NB4 (cell line): Measurements from ENCODE around the gene ZACN.

Source experiments
- DNase-seq: peaks from one replicate; pipeline ENCODE4 v3.0.0; 2010; ENCODE audit warnings: low read depth
- H3K4me3 ChIP-seq: one replicate; pipeline ENCODE4 v1.5.1; 2011; ENCODE audit warnings: mild to moderate bottlenecking, low read depth, low read length, moderate library complexity
- MYC ChIP-seq: IDR thresholded peaks from 2 replicates; pipeline ENCODE4 v1.6.1; 2011; ENCODE audit warnings: low read depth, low read length
- POLR2A ChIP-seq: IDR thresholded peaks from 2 replicates; pipeline ENCODE4 v1.6.1; 2011; ENCODE audit warnings: mild to moderate bottlenecking; ENCODE audit not compliant: insufficient read length; ENCODE audit errors: extremely low read depth
- TF ChIP-seq, protein P1 (sequence below): IDR thresholded peaks from 2 replicates; pipeline ENCODE4 v1.6.1; 2011; ENCODE audit warnings: low read depth, low read length
- TF ChIP-seq, protein P2 (sequence below): IDR thresholded peaks from one replicate; pipeline ENCODE4 v1.5.1; 2012; ENCODE audit warnings: low read depth, low read length

ZACN gene

DNA sequence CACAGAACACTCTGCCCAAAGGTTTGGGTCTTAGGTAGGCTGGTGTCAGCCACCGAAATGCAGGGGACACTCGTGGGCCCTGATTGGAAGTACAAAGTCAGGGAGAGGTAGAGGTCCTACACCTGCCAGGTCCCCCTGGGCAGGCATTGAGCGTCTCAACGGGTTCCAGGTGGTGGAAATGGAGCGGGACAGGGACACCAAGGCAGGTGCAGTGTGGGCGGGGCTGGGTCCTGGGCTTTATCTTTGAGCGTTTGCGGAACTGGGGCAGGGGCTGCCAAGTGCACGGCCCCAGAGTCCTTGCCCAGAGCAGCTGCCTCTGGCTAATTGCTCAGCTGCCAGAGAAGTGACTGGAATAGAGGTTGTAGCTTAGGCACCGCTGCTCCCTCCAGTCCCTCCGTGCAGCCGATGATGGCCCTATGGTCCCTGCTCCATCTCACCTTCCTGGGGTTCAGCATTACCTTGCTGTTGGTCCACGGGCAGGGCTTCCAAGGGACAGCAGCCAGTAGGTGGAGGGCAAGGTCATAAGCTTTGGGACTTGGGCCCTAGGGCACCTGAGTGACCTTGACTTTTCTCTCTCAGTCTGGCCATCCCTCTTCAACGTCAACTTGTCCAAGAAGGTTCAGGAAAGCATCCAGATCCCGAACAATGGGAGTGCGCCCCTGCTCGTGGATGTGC lies at the start of gene ZACN:
Gene ZACN, plus strand, starts transcription at position 323 of the 675 bp plus-strand sequence. Its CDS starts 83 bp downstream, at position 406.
- DNase-seq = no peak
- TF ChIP-seq POLR2A (no peak), MYC (no peak)
- TF ChIP-seq, protein P1, sequence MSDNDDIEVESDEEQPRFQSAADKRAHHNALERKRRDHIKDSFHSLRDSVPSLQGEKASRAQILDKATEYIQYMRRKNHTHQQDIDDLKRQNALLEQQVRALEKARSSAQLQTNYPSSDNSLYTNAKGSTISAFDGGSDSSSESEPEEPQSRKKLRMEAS = no peak
- TF ChIP-seq, protein P2, sequence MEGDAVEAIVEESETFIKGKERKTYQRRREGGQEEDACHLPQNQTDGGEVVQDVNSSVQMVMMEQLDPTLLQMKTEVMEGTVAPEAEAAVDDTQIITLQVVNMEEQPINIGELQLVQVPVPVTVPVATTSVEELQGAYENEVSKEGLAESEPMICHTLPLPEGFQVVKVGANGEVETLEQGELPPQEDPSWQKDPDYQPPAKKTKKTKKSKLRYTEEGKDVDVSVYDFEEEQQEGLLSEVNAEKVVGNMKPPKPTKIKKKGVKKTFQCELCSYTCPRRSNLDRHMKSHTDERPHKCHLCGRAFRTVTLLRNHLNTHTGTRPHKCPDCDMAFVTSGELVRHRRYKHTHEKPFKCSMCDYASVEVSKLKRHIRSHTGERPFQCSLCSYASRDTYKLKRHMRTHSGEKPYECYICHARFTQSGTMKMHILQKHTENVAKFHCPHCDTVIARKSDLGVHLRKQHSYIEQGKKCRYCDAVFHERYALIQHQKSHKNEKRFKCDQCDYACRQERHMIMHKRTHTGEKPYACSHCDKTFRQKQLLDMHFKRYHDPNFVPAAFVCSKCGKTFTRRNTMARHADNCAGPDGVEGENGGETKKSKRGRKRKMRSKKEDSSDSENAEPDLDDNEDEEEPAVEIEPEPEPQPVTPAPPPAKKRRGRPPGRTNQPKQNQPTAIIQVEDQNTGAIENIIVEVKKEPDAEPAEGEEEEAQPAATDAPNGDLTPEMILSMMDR = no peak
- H3K4me3 ChIP-seq = no peak within 1 kb of the TSS

DNA sequence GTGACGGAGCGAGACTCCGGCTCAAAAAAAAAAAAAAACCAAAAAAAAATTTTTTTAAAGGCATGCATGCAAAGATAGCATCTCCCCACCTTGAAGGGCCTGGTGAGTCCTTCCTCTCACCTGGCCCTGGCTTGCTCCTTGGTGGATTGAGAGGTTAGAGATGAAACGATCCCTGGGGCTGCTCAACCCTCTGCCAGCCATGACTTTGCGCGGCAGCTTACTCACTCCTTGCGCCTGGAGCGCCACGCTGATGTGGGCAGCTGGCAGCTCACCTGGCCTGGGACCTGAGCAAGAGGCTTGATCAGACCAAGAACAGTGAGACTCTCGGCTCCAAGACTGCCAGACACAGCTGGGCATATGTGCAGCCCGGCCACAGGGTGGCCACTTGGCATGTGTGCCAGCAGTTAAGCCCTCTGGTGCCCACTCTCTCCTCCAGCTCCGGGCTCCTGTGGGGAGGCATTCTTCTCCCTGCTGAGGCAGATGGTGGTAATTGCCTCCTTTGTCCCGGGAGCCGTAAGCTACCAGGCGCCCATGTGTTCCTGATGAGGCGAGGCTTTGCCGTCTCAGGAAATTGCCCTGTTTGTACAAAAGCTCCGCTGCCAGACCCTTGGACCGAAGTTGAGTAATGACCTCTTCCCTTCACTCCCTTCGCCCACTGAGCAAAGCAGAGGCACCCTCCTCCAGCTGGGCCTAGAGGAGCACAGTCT lies 46.8 kb upstream of the ZACN start:
- TF ChIP-seq, protein P1 = no peak
- TF ChIP-seq, protein P2 = no peak
- no peak for TF ChIP-seq POLR2A
- TF ChIP-seq MYC = no peak
- no peak for DNase-seq
- H3K4me3 ChIP-seq = no peak overlapping the region

DNA sequence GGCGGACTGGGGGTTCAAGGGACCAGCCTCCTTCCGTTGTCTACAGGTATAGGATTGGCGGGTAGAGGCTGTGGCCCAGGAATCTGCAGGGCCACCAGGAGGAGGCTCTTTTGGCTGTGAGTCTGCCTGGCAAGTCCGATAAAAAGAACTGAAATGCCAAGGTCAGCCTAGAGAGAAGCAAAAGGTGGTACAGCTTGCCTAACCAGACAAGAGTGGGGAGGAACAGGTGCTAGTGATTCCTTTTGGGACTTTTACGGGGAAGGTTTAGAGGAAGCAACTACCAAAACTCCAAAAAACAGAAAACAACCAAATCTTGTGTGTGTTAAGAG lies 46.2 kb upstream of the ZACN start:
- DNase-seq = no peak
- no peak overlapping the region for H3K4me3 ChIP-seq
- TF ChIP-seq, protein P1 = no peak
- TF ChIP-seq, protein P2 = no peak
- TF ChIP-seq MYC (no peak), POLR2A (no peak)

DNA sequence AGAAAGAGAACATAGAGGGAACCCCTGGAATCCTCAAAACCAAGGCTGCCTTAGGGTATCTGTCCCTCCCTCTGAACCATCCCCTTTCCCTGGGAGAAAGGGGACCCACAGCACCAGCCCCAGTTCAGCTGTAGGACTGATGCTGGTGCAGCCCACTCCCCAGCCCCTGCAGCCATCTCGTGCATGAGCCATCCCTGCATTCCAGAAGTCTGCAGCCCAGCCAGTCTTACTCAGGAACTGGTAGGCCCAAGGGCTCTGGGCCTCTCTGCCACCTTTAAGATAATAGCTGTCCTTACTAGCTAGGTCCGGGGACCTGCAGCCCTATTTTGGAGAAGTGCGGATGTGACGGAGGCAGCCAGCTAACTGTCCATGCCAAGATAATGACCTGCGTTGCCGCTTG lies 45.8 kb upstream of the ZACN start:
- no peak for DNase-seq
- no peak for TF ChIP-seq POLR2A
- no peak for TF ChIP-seq MYC
- TF ChIP-seq, protein P2 = no peak
- TF ChIP-seq, protein P1 = no peak
- H3K4me3 ChIP-seq = no peak overlapping the region

DNA sequence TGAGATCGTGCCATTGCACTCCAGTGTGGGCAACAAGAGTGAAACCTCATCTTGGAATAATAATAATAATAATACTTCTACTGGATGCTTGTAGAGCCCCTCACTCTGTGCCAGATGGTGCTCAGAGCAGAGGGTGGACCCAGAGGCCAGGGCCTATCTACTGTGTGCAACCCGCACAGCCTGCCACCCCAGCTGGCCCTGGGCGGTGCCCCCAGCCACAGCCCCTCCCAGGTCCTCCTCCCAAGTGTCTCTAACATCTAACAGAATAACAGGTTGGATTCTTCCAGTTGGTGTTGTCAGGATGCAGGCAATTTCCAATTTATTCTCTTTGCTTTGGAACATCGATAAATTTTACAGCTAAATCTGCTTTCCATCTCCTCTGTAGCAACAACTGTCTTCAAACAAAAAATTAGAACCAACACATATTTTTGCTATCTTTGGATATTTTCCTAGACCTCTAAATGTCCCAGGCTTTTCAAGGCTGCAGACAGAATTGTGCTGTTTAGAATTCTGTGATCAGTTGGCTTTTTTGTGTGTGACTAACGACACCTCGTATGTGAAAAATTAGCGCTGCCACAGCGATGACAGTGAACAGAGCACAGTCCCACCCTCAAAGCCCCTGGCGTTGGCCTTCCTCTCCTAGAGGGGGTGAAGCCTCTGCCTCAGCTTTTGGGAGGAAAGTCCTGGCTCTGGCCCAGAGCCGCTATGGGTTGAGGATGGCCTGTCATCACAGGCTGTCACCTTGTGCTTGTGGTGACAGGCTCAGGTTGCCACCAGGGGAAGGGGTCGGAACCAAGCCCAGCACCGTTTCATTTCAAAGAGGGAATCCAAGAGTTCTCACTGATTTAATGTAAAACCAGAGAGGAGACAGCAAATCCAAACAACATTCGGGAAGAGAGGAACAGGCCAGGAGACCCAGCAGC lies 44.3 kb upstream of the ZACN start:
- no peak for DNase-seq
- no peak overlapping the region for H3K4me3 ChIP-seq
- TF ChIP-seq, protein P1 = no peak
- TF ChIP-seq MYC = no peak
- TF ChIP-seq POLR2A = no peak
- TF ChIP-seq, protein P2 = no peak
